Esophagus muscularis mucosa (tissue), 4 donors: ENCODE data around the gene DYNC2LI1.

Experiments
- CTCF ChIP-seq, 3 experiments: fragments of 200-600 bp in 2 of 3; fragments of 450-650 bp in 1 of 3; sonication (generic) in 2 of 3; IDR thresholded peaks; one replicate each; pipeline ENCODE4 v1.5.1; 2017 to 2019; ENCODE audit warnings: antibody characterized with exemption in 3 of 3, mild to moderate bottlenecking in 2 of 3, moderate library complexity in 1 of 3
- EP300 ChIP-seq: sonication (generic); formaldehyde crosslinking; IDR thresholded peaks from one replicate; pipeline ENCODE4 v1.6.1; 2017; ENCODE audit warnings: antibody characterized with exemption
- POLR2A ChIP-seq: fragments of 450-650 bp; IDR thresholded peaks from one replicate; pipeline ENCODE4 v1.6.1; 2017; ENCODE audit warnings: antibody characterized with exemption, moderate library complexity, mild to moderate bottlenecking, low read depth
- POLR2AphosphoS5 ChIP-seq, 2 donors: sonication (generic); formaldehyde crosslinking; IDR thresholded peaks; one replicate each; pipeline ENCODE4 v1.6.1; 2017; ENCODE audit warnings: antibody characterized with exemption in 2 of 2

DNA sequence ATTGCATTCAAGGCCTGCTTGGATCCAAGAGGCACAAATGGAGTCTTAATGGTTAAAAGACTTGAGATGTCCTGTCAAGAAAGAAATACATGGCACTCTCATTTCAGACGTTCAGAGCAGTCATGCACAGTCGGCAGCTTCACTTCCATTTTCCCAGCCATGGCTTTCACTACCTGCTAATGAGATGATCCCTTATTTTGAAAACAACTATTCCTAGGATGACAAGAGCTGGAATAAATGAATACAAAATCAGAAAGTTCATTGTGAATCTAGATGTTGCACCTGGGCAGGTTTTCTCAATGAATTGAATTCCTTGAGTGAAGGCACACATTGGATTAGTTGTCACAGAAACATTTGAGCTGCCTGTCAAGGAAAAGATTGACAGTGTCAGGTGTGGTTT lies 39.1 kb downstream of the DYNC2LI1 start:
- TF ChIP-seq POLR2AphosphoS5 (IDR thresholded peaks at IDR 0.05) (no peak), CTCF (IDR thresholded peaks at IDR 0.05) (no peak), POLR2A (no peak), EP300 (no peak)
